Smooth muscle cell (in vitro differentiated cells): ENCODE data around the gene RAP1GAP2. TPM values are rescaled to one million over a fixed set of nuclear protein-coding genes. Genes with fewer than 3 reads are reported as not detected.
A peak's percentile ranks its signal among the peaks of the same experiment; 100 is the strongest.

Source experiments
- DNase-seq: peaks from one replicate; lab custom pipeline; 2025; ENCODE audit not compliant: unreplicated experiment; lab: John Stamatoyannopoulos, UW
- H2AFZ ChIP-seq: fragments of 200-600 bp; sonication (generic); 2 replicates; pipeline ENCODE4 v1.6.0; 2016; ENCODE audit warnings: antibody characterized with exemption, low read depth, mild to moderate bottlenecking
- H3F3A ChIP-seq: fragments of 200-600 bp; sonication (generic); 2 replicates; pipeline ENCODE4 v1.6.0; 2017; ENCODE audit warnings: antibody characterized with exemption, low read depth
- H3K27ac ChIP-seq: fragments of 200-600 bp; sonication (generic); 2 replicates; pipeline ENCODE4 v1.5.1; 2016; ENCODE audit warnings: low read depth, mild to moderate bottlenecking
- H3K27me3 ChIP-seq: fragments of 200-600 bp; sonication (generic); 2 replicates; pipeline ENCODE4 v1.6.1; 2016; ENCODE audit warnings: low read depth, mild to moderate bottlenecking
- H3K36me3 ChIP-seq: fragments of 200-600 bp; sonication (generic); 2 replicates; pipeline ENCODE4 v1.5.1; 2016; ENCODE audit warnings: low read depth
- H3K4me1 ChIP-seq: fragments of 200-600 bp; sonication (generic); 2 replicates; pipeline ENCODE4 v1.5.1; 2016; ENCODE audit warnings: low read depth
- H3K4me2 ChIP-seq: fragments of 200-600 bp; sonication (generic); 2 replicates; pipeline ENCODE4 v1.6.0; 2016; ENCODE audit warnings: mild to moderate bottlenecking
- H3K4me3 ChIP-seq: fragments of 200-600 bp; sonication (generic); 2 replicates; pipeline ENCODE4 v1.5.1; 2016; ENCODE audit warnings: mild to moderate bottlenecking
- H3K79me2 ChIP-seq: fragments of 200-600 bp; sonication (generic); 2 replicates; pipeline ENCODE4 v1.6.0; 2016; ENCODE audit warnings: low read depth, mild to moderate bottlenecking
- H3K9ac ChIP-seq: fragments of 200-600 bp; sonication (generic); 2 replicates; pipeline ENCODE4 v1.6.0; 2016; ENCODE audit warnings: low read depth
- H3K9me3 ChIP-seq: fragments of 200-600 bp; sonication (generic); replicated peaks from 2 replicates; pipeline ENCODE4 v1.5.1; 2016; ENCODE audit warnings: low read depth
- H4K20me1 ChIP-seq: fragments of 200-600 bp; sonication (generic); 2 replicates; pipeline ENCODE4 v1.6.0; 2016; ENCODE audit warnings: low read depth
- CTCF ChIP-seq: fragments of 200-600 bp; sonication (generic); IDR thresholded peaks from 2 replicates; pipeline ENCODE4 v1.5.1; 2017; ENCODE audit warnings: borderline replicate concordance, mild to moderate bottlenecking, antibody characterized with exemption; ENCODE audit not compliant: insufficient read depth, poor library complexity, severe bottlenecking
- WGBS: methylation state at CpG from one replicate; pipeline ENCODE4 v1.1.7; 2016; ENCODE audit warnings: low lambda C conversion rate; 5-methylcytosine and 5-hydroxymethylcytosine counted together
- polyA plus RNA-seq: library from polyadenylated mRNA; unstranded; fragments of >200 nt; fragmentation: Nextera tagmentation; extraction: Ambion mirVana; gene quantifications from 2 replicates; pipeline ENCODE4 v1.2.1, GENCODE V29; 2016
- total RNA-seq: library from RNA; depleted of rRNA; stranded (reverse); fragments of >200 nt; gene quantifications from 2 replicates; pipeline ENCODE4 v1.2.3, GENCODE V29; 2014

RAP1GAP2 gene
- total and polyA plus RNA-seq, 2 experiments from 2014 or later: 0.31 to 0.99 TPM

DNA sequence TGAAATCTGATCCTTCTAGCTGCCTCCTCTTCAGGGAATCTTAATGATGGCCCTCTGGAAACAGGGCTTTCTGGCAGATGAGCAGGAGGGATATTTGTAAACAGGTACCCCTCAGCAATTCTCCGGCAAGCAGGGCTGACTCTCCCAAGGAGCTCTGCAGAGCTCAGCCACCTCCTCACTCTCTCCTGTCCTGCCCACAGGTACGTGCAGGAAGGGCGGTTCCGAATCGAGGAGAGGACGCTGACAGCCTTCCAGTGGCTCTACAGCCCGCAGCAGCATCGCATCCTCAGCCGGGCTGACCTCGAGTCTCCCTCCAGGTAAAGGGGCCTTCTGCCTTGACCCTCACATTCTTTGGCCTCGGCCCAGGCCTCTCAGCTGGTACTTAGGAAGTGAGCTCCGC, 26.1 kb upstream of the RAP1GAP2 start:
- Histone ChIP-seq H3K9me3 (no peaks in the 10 kb centered on the region), H3K79me2 (no peaks in the 10 kb centered on the region), H3K27me3 (peaks cover 19% of the 10 kb centered on the region), H2AFZ (no peak overlapping the region), H3K27ac (no peak overlapping the region), H4K20me1 (no peaks in the 10 kb centered on the region), H3K4me3 (no peak overlapping the region), H3F3A (no peaks in the 10 kb centered on the region), H3K4me2 (no peak overlapping the region), H3K4me1 (no peaks in the 10 kb centered on the region), H3K36me3 (no peaks in the 10 kb centered on the region), H3K9ac (no peak overlapping the region)
- TF ChIP-seq CTCF: no peak
- DNase-seq: no peak
- 91% methylated on average over 12 of the region's 12 CpGs for WGBS

DNA sequence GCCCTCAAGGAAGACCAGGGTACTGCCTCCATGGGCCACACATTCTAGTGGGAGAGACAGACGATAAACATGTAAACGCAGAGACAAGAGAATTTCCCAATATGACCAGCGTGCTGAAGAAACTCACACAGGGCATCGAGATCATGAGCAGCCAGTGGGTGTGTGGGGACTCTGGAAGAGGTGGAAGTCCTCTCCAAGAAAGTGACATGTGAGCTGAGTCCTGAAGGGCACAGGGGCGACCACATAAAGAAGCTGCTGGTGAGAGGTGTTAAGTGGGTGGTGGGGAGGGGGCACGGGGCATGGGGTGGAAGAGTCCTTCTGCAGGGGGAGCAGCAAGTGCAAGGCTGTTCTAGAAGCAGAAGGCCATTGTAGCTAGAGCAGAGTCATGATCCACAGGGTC, 21.0 kb upstream of the RAP1GAP2 start:
- 76% methylated on average over 6 of the region's 6 CpGs for WGBS
- H3K79me2 ChIP-seq: no peaks in the 10 kb centered on the region
- TF ChIP-seq CTCF: no peak
- H3F3A ChIP-seq: no peaks in the 10 kb centered on the region
- DNase-seq: no peak
- no peaks in the 10 kb centered on the region for H3K9me3 ChIP-seq
- H4K20me1 ChIP-seq: no peaks in the 10 kb centered on the region
- H3K4me2 ChIP-seq: no peak overlapping the region
- no peak overlapping the region for H3K4me3 ChIP-seq
- no peak overlapping the region for H2AFZ ChIP-seq
- H3K4me1 ChIP-seq: no peaks in the 10 kb centered on the region
- peaks cover 55% of the 10 kb centered on the region for H3K27me3 ChIP-seq
- no peaks in the 10 kb centered on the region for H3K36me3 ChIP-seq
- no peak overlapping the region for H3K9ac ChIP-seq
- H3K27ac ChIP-seq: no peak overlapping the region

- no peaks in the 10 kb centered on the region for H3K36me3 ChIP-seq
- no peaks in the 10 kb centered on the region for H3F3A ChIP-seq
- H3K4me1 ChIP-seq: no peaks in the 10 kb centered on the region
- H3K4me3 ChIP-seq: peak overlapping the region; percentile 47
- no peak for TF ChIP-seq CTCF
- under 1% methylated on average over 37 of the region's 80 CpGs for WGBS
- H3K27me3 ChIP-seq: peaks cover 55% of the 10 kb centered on the region
- no peak overlapping the region for H3K27ac ChIP-seq
- no peak overlapping the region for H3K9ac ChIP-seq
- no peaks in the 10 kb centered on the region for H3K9me3 ChIP-seq
- H2AFZ ChIP-seq: no peak overlapping the region
- H3K4me2 ChIP-seq: peak overlapping the region; percentile 84
- H4K20me1 ChIP-seq: no peaks in the 10 kb centered on the region
- no peaks in the 10 kb centered on the region for H3K79me2 ChIP-seq
- DNase-seq: no peak
Observed at GRCh38 chr17:2776589-2777241, 19.5 kb upstream of the RAP1GAP2 start.
